ENCODE results near the gene ELMO1.

GRCh38 chr7:36978461-36978860 is 470.2 kb downstream of the ELMO1 start:
- TF ChIP-seq CTCF (IDR thresholded peaks at IDR 0.05): no peak
- no peak for TF ChIP-seq ZFX (IDR thresholded peaks at IDR 0.05; ENCODE audit: borderline replicate concordance)

Data from 22Rv1 (cell line).